C4-2B (cell line): Measurements from ENCODE around the gene LYPLAL1.

Experiments
- CTCF ChIP-seq: fragments of 450-650 bp; conservative IDR thresholded peaks from 2 replicates; pipeline ENCODE4 v1.5.1; 2017; ENCODE audit warnings: mild to moderate bottlenecking
- ZFX ChIP-seq: fragments of 450-650 bp; IDR thresholded peaks from 2 replicates; pipeline ENCODE4 v1.6.1; 2017

- TF ChIP-seq CTCF (no peak), ZFX (no peak)
Observed at GRCh38 chr1:219202567-219202966, 28.9 kb downstream of the LYPLAL1 start.
